Heart left ventricle (tissue), 16 donors: ENCODE results near the gene WDR87. TPM values are rescaled to one million over a fixed set of nuclear protein-coding genes. Genes with fewer than 3 reads are reported as not detected.

Source experiments
- ATAC-seq, 4 donors: fragments of 200-7000 bp; cut with Tn5 transposase; one replicate each; pipeline ENCODE4 v1.9.1; 2020 to 2022; ENCODE audit warnings: moderate library complexity in 4 of 4, mild to moderate bottlenecking in 3 of 4, moderate number of reproducible peaks in 1 of 4
- DNase-seq, 5 donors: peaks; one replicate each; pipeline ENCODE4 v3.0.0-alpha.2; 2020
- H3K27ac ChIP-seq, 12 donors: fragments of 200-600 bp; sonication (generic) in 4 of 12; one replicate each; pipeline versions ENCODE4 v1.5.0 to v1.8.0; 2016 to 2022; ENCODE audit warnings: mild to moderate bottlenecking in 2 of 12
- H3K27me3 ChIP-seq, 9 donors: fragments of 200-600 bp; sonication (generic) in 2 of 9; one replicate each; pipeline versions ENCODE4 v1.5.1 to v1.8.0; 2016 to 2022; ENCODE audit warnings: mild to moderate bottlenecking in 3 of 9
- H3K36me3 ChIP-seq, 9 donors: fragments of 200-600 bp; sonication (generic) in 2 of 9; one replicate each; pipeline versions ENCODE4 v1.5.0 to v1.8.0; 2018 to 2022; ENCODE audit warnings: mild to moderate bottlenecking in 2 of 9
- H3K4me1 ChIP-seq, 12 donors: fragments of 200-600 bp; sonication (generic) in 4 of 12; one replicate each; pipeline versions ENCODE4 v1.5.0 to v1.8.0; 2016 to 2022; ENCODE audit warnings: mild to moderate bottlenecking in 3 of 12
- H3K4me3 ChIP-seq, 12 donors: fragments of 200-600 bp; sonication (generic) in 4 of 12; one replicate each; pipeline versions ENCODE4 v1.5.0 to v1.8.0; 2017 to 2022; ENCODE audit warnings: mild to moderate bottlenecking in 9 of 12, moderate library complexity in 4 of 12
- H3K9me3 ChIP-seq, 12 donors: fragments of 200-600 bp; sonication (generic) in 4 of 12; one replicate each; pipeline versions ENCODE4 v1.5.0 to v1.8.0; 2016 to 2022; ENCODE audit warnings: mild to moderate bottlenecking in 1 of 12
- CTCF ChIP-seq, 12 donors: fragments of 200-600 bp; sonication (generic) in 4 of 12; IDR thresholded peaks; one replicate each; pipeline versions ENCODE4 v1.5.0 to v1.8.0; 2018 to 2022; ENCODE audit warnings: antibody characterized with exemption in 12 of 12, mild to moderate bottlenecking in 5 of 12
- POLR2A ChIP-seq, 2 donors: fragments of 450-650 bp; IDR thresholded peaks; one replicate each; pipeline ENCODE4 v1.6.1; 2017; ENCODE audit warnings: antibody characterized with exemption in 2 of 2, mild to moderate bottlenecking in 2 of 2, moderate library complexity in 2 of 2
- WGBS, 4 donors: extraction: QIAGEN DNeasy Blood & Tissue Kit in 2 of 4; methylation state at CpG; one replicate each; pipeline versions ENCODE4 v1.1.5 to v1.1.7; 2013 to 2018; 5-methylcytosine and 5-hydroxymethylcytosine counted together
- intact Hi-C, 10 donors: fragments of 100-400 bp; cut with DNase I; formaldehyde crosslinking; loops; one replicate each; pipeline versions ENCODE4 v1.11.1 to v1.14.2; 2022
- polyA plus RNA-seq, 2 donors: library from polyadenylated mRNA; stranded (reverse); fragments of 200-250 nt; gene quantifications; one replicate each; pipeline ENCODE4 v1.2.3, GENCODE V29; 2013
- total RNA-seq, 9 donors: library from RNA; depleted of rRNA in 2 of 9; stranded (reverse); fragments of >200 nt in 2 of 9; fragmentation: NEBNext Ultra II Directional in 3 of 9; extraction: Animal tissue kit (Norgen Biotek cat#: 25700) in 3 of 9; gene quantifications; one replicate each; pipeline versions ENCODE4 v1.1.0 to v1.2.4, GENCODE V29; 2016 to 2023
- donor health status: ischemic (EF 13 %, LVEDD 7.1; RV severe dilation, severe dysfunction).
- donor health status: healthy with polysubstance abuse.
- donor health status: DM: no; HTN: yes; CAD: no.
- donor health status: DM: no; HTN: no; CAD: no.
- donor health status: ischemic (EF 25% LVEDD 6.9; RV normal size, moderate dysfunction).
- donor health status: ischemic (EF 25% LVEDD 5.7; RV mildly dilated, moderate dysfunction).
- donor health status: healthy.
- donor health status: DM: yes; HTN: yes; CAD: no.
- donor health status: ischemic (EF 35%, LVEDD 5.7; RV mildly dilated, moderate dysfunction).
- donor health status: nonischemic (EF 11% LVEDD 7.7; RV severe dilation, severe dysfunction).
- donor health status: DM: yes; HTN: yes; CAD: no.
- donor health status: PGD.
- donor health status: ischemic (EF 29% LVEDD 5.4; RV normal size, mild dysfunction).
- donor health status: nonischemic (EF 23%, LVEDD 6.1; RV moderate dilation, normal function).

Gene WDR87
- total and polyA plus RNA-seq, 11 donors, result not detected

- no peak for ATAC-seq
- Histone ChIP-seq H3K36me3 (no peaks in the 10 kb centered on the region), H3K4me1 (peaks cover 0 to 4% (median 0%) of the 10 kb centered on the region in 12 donors), H3K27me3 (no peaks in the 10 kb centered on the region), H3K9me3 (no peaks in the 10 kb centered on the region), H3K4me3 (no peak overlapping the region), H3K27ac (no peak overlapping the region)
- 89 to 92% (median 91%) methylated on average over 12 of the region's 12 CpGs for WGBS, 4 donors
- TF ChIP-seq POLR2A (IDR thresholded peaks at IDR 0.05) (no peak), CTCF (IDR thresholded peaks at IDR 0.05) (no peak)
- no peak for DNase-seq
- intact Hi-C loops, result no loop called here
Observed at GRCh38 chr19:37941782-37942515, 35.6 kb upstream of the WDR87 start.

DNA sequence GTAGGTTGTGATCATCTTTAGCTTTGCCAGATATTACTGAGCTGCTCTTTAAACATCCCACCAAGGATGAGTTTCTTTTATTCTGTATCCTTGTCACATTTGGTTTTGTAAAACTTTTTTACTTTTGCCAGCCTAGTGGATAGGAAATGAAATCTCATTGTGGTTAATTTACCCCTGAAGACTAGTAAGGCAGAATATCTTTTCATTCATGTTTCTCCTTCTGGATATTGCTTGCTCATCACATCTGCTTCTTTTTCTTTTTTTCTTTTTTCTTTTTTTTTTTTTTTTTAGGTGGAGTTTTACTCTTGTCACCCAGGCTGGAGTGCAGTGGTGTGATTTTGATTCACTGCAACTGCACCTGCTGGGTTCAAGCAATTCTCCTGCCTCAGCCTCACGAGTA, 32.0 kb upstream of the WDR87 start:
- TF ChIP-seq CTCF (IDR thresholded peaks at IDR 0.05) (no peak), POLR2A (IDR thresholded peaks at IDR 0.05) (no peak)
- no peaks in the 10 kb centered on the region for H3K36me3 ChIP-seq
- intact Hi-C loops, result no loop called here
- H3K27me3 ChIP-seq, result no peaks in the 10 kb centered on the region
- ATAC-seq, result no peak
- peaks cover 0 to 19% (median 7%) of the 10 kb centered on the region in 12 donors for H3K9me3 ChIP-seq
- 71 to 96% (median 91%) methylated on average over 1 of the region's 1 CpG for WGBS, 4 donors
- H3K27ac ChIP-seq, result no peak overlapping the region
- no peak overlapping the region for H3K4me3 ChIP-seq
- peaks cover 0 to 13% (median 9%) of the 10 kb centered on the region in 12 donors for H3K4me1 ChIP-seq
- no peak for DNase-seq

DNA sequence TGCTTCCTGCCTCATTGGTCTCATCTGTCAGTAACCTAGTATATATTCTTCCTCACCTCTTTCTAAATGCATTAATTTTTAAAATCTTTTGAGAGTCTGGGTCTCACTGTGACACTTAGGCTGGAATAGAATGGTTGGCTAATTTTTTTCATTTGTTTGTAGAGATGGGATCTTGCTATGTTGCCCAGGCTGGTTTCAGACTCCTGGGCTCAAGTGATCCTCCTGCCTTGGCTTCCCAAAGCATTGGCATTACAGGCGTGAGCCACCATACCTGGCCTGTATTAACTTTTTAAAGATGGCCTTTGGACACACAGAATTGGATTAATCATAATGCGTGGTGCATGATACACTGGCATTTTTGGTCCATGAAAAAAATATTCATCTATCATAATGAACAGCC, 30.5 kb upstream of the WDR87 start:
- WGBS, 4 donors, result 92 to 100% (median 97%) methylated on average over 2 of the region's 2 CpGs
- intact Hi-C loops, result no loop called here

GRCh38 chr19:37936166-37936565, 29.8 kb upstream of the WDR87 start:
- H3K4me1 ChIP-seq, result peaks cover 0 to 31% (median 19%) of the 10 kb centered on the region in 12 donors
- ATAC-seq (no peak), DNase-seq (no peak)
- H3K27ac ChIP-seq, result no peak overlapping the region
- no peaks in the 10 kb centered on the region for H3K27me3 ChIP-seq
- H3K36me3 ChIP-seq, result no peaks in the 10 kb centered on the region
- H3K9me3 ChIP-seq, result peaks cover 0 to 19% (median 7%) of the 10 kb centered on the region in 12 donors
- 52 to 77% (median 71%) methylated on average over 2 of the region's 2 CpGs for WGBS, 4 donors
- intact Hi-C loops, result no loop called here
- no peak overlapping the region for H3K4me3 ChIP-seq
- no peak for TF ChIP-seq CTCF (IDR thresholded peaks at IDR 0.05)
- no peak for TF ChIP-seq POLR2A (IDR thresholded peaks at IDR 0.05)

More for the DNA sequence above, 30.5 kb upstream of the WDR87 start:
- Histone ChIP-seq H3K4me3 (no peak overlapping the region), H3K27ac (no peak overlapping the region), H3K9me3 (peaks cover 0 to 19% (median 7%) of the 10 kb centered on the region in 12 donors), H3K36me3 (no peaks in the 10 kb centered on the region), H3K27me3 (no peaks in the 10 kb centered on the region), H3K4me1 (peaks cover 0 to 25% (median 17%) of the 10 kb centered on the region in 12 donors)
- no peak for DNase-seq
- ATAC-seq, result no peak
- no peak for TF ChIP-seq POLR2A (IDR thresholded peaks at IDR 0.05)
